GM21786 (cell line): ENCODE data around the gene KIF3A.
"Not testable (repeated sequence)": the region's sequence is repeated elsewhere in the genome, so short reads cannot be mapped to it uniquely, and the experiment has no call there.

Source experiments
- ATAC-seq: cut with Tn5 transposase; IDR thresholded peaks from one replicate; pipeline ENCODE4 v1.9.1; 2021; ENCODE audit not compliant: unreplicated experiment

The KIF3A gene

GRCh38 chr5:132729896-132730295, 7.5 kb downstream of the KIF3A start:
- ATAC-seq: no peak

GRCh38 chr5:132725745-132726144, 11.6 kb downstream of the KIF3A start:
- no peak for ATAC-seq

GRCh38 chr5:132718544-132719312, 18.6 kb downstream of the KIF3A start:
- no peak for ATAC-seq

- no peak for ATAC-seq
Observed at GRCh38 chr5:132714456-132715307, 22.7 kb downstream of the KIF3A start.

- no peak for ATAC-seq
Observed at GRCh38 chr5:132708645-132709044, 28.7 kb downstream of the KIF3A start.

GRCh38 chr5:132704875-132705274, 32.5 kb downstream of the KIF3A start:
- no peak for ATAC-seq

GRCh38 chr5:132695956-132696355, 41.4 kb downstream of the KIF3A start:
- no peak for ATAC-seq

- ATAC-seq: no peak
Observed at GRCh38 chr5:132692632-132692967, 44.7 kb downstream of the KIF3A start.

GRCh38 chr5:132691755-132692631, 45.4 kb downstream of the KIF3A start:
- ATAC-seq: not testable (repeated sequence)

GRCh38 chr5:132690156-132690555, 47.2 kb downstream of the KIF3A start:
- ATAC-seq: no peak

GRCh38 chr5:132689513-132689912, 47.8 kb downstream of the KIF3A start:
- no peak for ATAC-seq

GRCh38 chr5:132688536-132689339, 48.6 kb downstream of the KIF3A start:
- peak; percentile 35 for ATAC-seq

GRCh38 chr5:132687995-132688394, 49.4 kb downstream of the KIF3A start:
- ATAC-seq: no peak

GRCh38 chr5:132686193-132686592, 51.2 kb downstream of the KIF3A start:
- ATAC-seq: no peak

GRCh38 chr5:132684922-132685720, 52.2 kb downstream of the KIF3A start:
- no peak for ATAC-seq

GRCh38 chr5:132684491-132684890, 52.9 kb downstream of the KIF3A start:
- no peak for ATAC-seq

GRCh38 chr5:132681983-132682382, 55.4 kb downstream of the KIF3A start:
- no peak for ATAC-seq

GRCh38 chr5:132681476-132681831, 55.9 kb downstream of the KIF3A start:
- ATAC-seq: no peak

GRCh38 chr5:132680780-132681475, 56.4 kb downstream of the KIF3A start:
- no peak for ATAC-seq
